Kidney (tissue), 14 donors: ENCODE data around the gene GSAP. TPM values are rescaled to one million over a fixed set of nuclear protein-coding genes. Genes with fewer than 3 reads are reported as not detected.

Experiments used
- DNase-seq, 5 donors: peaks; one replicate each; pipeline ENCODE4 v3.0.0-alpha.2; 2013 to 2020
- FAIRE-seq: peaks from 2 replicates; lab custom pipeline; 2012; peaks lifted over from hg19 to GRCh38; lab: Jason Lieb, UNC
- H3K27ac ChIP-seq, 2 donors: one replicate each; pipeline ENCODE4 v1.7.0; 2013; ENCODE audit warnings: low read depth in 2 of 2, low read length in 2 of 2, inconsistent platforms in 1 of 2
- H3K27me3 ChIP-seq: one replicate; pipeline ENCODE4 v1.7.1; 2013; ENCODE audit warnings: low read length, inconsistent platforms; ENCODE audit not compliant: control insufficient read depth, insufficient read depth
- H3K36me3 ChIP-seq, 3 donors: one replicate each; pipeline versions ENCODE4 v1.7.0 to v1.7.1; 2013; ENCODE audit warnings: low read length in 3 of 3, control low read depth in 1 of 3, inconsistent platforms in 1 of 3; ENCODE audit not compliant: insufficient read depth in 3 of 3, control insufficient read depth in 2 of 3
- H3K4me1 ChIP-seq, 3 donors: one replicate each; pipeline versions ENCODE4 v1.7.0 to v1.7.1; 2013; ENCODE audit warnings: low read length in 3 of 3, inconsistent platforms in 1 of 3, low read depth in 1 of 3; ENCODE audit not compliant: control insufficient read depth in 2 of 3, insufficient read depth in 2 of 3
- H3K4me3 ChIP-seq, 3 donors: one replicate each; pipeline versions ENCODE4 v1.7.0 to v1.8.1; 2013; ENCODE audit warnings: low read length in 3 of 3, control low read depth in 1 of 3, inconsistent platforms in 1 of 3
- H3K9ac ChIP-seq, 3 donors: one replicate each; pipeline versions ENCODE4 v1.7.0 to v1.7.1; 2013; ENCODE audit warnings: low read length in 3 of 3, control low read depth in 1 of 3, inconsistent platforms in 1 of 3
- H3K9me3 ChIP-seq, 3 donors: one replicate each; pipeline versions ENCODE4 v1.7.0 to v1.7.1; 2013; ENCODE audit warnings: low read length in 3 of 3, control low read depth in 1 of 3, inconsistent platforms in 1 of 3; ENCODE audit not compliant: control insufficient read depth in 2 of 3, insufficient read depth in 1 of 3
- CTCF ChIP-seq: IDR thresholded peaks from 3 replicates; pipeline ENCODE4 v1.5.1; 2012; ENCODE audit warnings: mild to moderate bottlenecking, moderate library complexity, borderline replicate concordance; ENCODE audit not compliant: insufficient read depth; ENCODE audit errors: extremely low read depth
- intact Hi-C: fragments of 100-400 bp; cut with DNase I; formaldehyde crosslinking; loops from one replicate; pipeline ENCODE4 v1.11.1; 2022
- polyA plus RNA-seq: library from polyadenylated mRNA; stranded (reverse); fragments of 350-450 nt; fragmentation: Illumina TruSeq; extraction: RNeasy Lipid Tissue Mini Kit (QIAGEN cat#74804); gene quantifications from one replicate; pipeline ENCODE4 v1.2.3, GENCODE V29; 2014; ENCODE audit warnings: low read depth, low replicate concordance; ENCODE audit not compliant: insufficient read depth
- total RNA-seq: library from RNA; stranded (reverse); fragmentation: NEBNext Ultra II Directional; extraction: Animal tissue kit (Norgen Biotek cat#: 25700); gene quantifications from one replicate; pipeline ENCODE4 v1.2.1, GENCODE V29; 2021
- donor health status: control.
- donor health status: control.
- donor health status: control.
- donor health status: control.
- donor health status: control.
- donor health status: DM: yes; HTN: yes; CAD: no.
- donor health status: Normal renal cell carcinoma (clear cell type).

GSAP gene
- total and polyA plus RNA-seq, 2 donors from 2014 or later = 11.7 to 29.4 TPM

DNA sequence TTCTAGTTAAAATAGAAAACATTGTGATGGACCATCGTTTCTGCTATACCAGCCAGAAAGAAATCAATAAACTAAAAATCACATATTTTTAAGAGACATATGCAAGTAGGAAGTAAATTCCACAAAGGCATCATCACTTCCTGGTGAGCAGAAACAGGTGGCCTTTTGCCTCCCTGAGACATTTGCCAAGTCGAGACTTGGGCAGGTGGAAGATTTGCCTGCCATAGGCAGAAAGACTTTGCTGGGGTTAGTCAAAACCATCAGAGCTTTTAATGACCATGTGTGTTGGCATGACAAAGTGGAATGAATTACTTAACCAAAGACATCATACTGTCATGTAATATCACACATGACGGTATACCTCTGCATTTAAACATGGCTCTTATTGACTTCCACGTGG lies 150.5 kb downstream of the GSAP start:
- no peak overlapping the region for H3K9ac ChIP-seq
- intact Hi-C loops = no loop called here
- TF ChIP-seq CTCF = no peak
- H3K4me3 ChIP-seq = no peak overlapping the region
- H3K27ac ChIP-seq = no peak overlapping the region
- no peak for DNase-seq
- no peaks in the 10 kb centered on the region for H3K27me3 ChIP-seq
- H3K4me1 ChIP-seq = peaks cover 0 to 15% (median 7%) of the 10 kb centered on the region in 3 donors
- no peak for FAIRE-seq
- H3K9me3 ChIP-seq = no peaks in the 10 kb centered on the region
- no peaks in the 10 kb centered on the region for H3K36me3 ChIP-seq

DNA sequence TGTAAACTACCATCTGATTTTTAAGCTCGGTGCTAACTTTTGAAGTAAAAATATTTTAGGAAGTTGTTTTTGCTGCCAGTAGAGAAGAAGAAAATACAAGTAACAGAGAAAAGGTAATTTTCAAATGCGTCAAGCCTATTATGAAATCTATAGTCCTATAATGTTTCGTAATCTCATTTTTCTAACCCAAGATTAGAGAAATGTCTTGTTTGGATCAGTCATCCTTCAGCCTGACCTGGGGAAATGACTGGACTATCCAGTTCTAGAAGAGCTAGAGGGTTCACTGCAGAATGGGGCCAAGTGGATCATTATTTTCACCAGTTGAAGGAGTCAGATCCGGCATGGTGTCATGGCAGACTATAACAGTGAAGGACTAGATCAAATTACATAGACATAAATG lies 153.8 kb downstream of the GSAP start:
- no peak for FAIRE-seq
- Histone ChIP-seq H3K4me1 (no peaks in the 10 kb centered on the region), H3K27me3 (no peaks in the 10 kb centered on the region), H3K36me3 (no peaks in the 10 kb centered on the region), H3K27ac (no peak overlapping the region), H3K9ac (no peak overlapping the region), H3K9me3 (no peaks in the 10 kb centered on the region), H3K4me3 (no peak overlapping the region)
- TF ChIP-seq CTCF = no peak
- DNase-seq = no peak
- intact Hi-C loops = no loop called here

Other genes with a start within 250 kb of the GSAP start
- 96.9 TPM for gene FGL2, start 216.5 kb downstream of the GSAP start, total RNA-seq
- 27.5 TPM for gene FGL2, start 216.5 kb downstream of the GSAP start, polyA plus RNA-seq
- gene PTPN12, start 120.9 kb upstream of the GSAP start, total RNA-seq = 83.1 TPM
- 19.2 TPM for gene PTPN12, start 120.9 kb upstream of the GSAP start, polyA plus RNA-seq